Cardiac muscle cell (in vitro differentiated cells and primary cell): ENCODE measurements around the gene KSR1. TPM values are rescaled to one million over a fixed set of nuclear protein-coding genes. Genes with fewer than 3 reads are reported as not detected.
"Not testable (repeated sequence)": the region's sequence is repeated elsewhere in the genome, so short reads cannot be mapped to it uniquely, and the experiment has no call there.

Experiments
- DNase-seq, 2 donors: peaks; one replicate each; pipeline versions ENCODE4 v3.0.0 to v3.0.0-alpha.2; 2010 to 2017; ENCODE audit warnings: low read depth in 1 of 2, low spot score in 1 of 2
- H3K27ac ChIP-seq: fragments of 200-600 bp; sonication (generic); 2 replicates; pipeline ENCODE4 v1.5.1; 2016
- H3K27me3 ChIP-seq: fragments of 200-600 bp; sonication (generic); 2 replicates; pipeline ENCODE4 v1.6.0; 2016; ENCODE audit warnings: control low read depth
- H3K36me3 ChIP-seq: fragments of 200-600 bp; sonication (generic); 2 replicates; pipeline ENCODE4 v1.5.1; 2016; ENCODE audit warnings: control low read depth
- H3K4me1 ChIP-seq: fragments of 200-600 bp; sonication (generic); 2 replicates; pipeline ENCODE4 v1.8.1; 2017; ENCODE audit warnings: low read depth, mild to moderate bottlenecking, mixed run types
- H3K4me3 ChIP-seq: fragments of 200-600 bp; sonication (generic); 2 replicates; pipeline ENCODE4 v1.5.1; 2016; ENCODE audit warnings: mild to moderate bottlenecking
- H3K9me3 ChIP-seq: fragments of 200-600 bp; sonication (generic); 2 replicates; pipeline ENCODE4 v1.5.1; 2017; ENCODE audit warnings: low read depth, mild to moderate bottlenecking, control low read depth
- CTCF ChIP-seq: IDR thresholded peaks from 2 replicates; pipeline ENCODE4 v1.5.1; 2012; ENCODE audit warnings: low read depth, mild to moderate bottlenecking, low read length
- polyA plus RNA-seq: library from polyadenylated mRNA; unstranded; fragments of >200 nt; fragmentation: Nextera tagmentation; extraction: Ambion mirVana; gene quantifications from 2 replicates; pipeline ENCODE4 v1.2.1, GENCODE V29; 2016
- total RNA-seq: library from RNA; depleted of rRNA; stranded (reverse); fragments of >200 nt; gene quantifications from 2 replicates; pipeline ENCODE4 v1.2.3, GENCODE V29; 2016

KSR1 gene
- total and polyA plus RNA-seq, 2 experiments from 2014 or later = 15.7 to 29.0 TPM

- no peaks in the 10 kb centered on the region for H3K36me3 ChIP-seq
- TF ChIP-seq CTCF = no peak
- no peaks in the 10 kb centered on the region for H3K9me3 ChIP-seq
- H3K27me3 ChIP-seq = no peaks in the 10 kb centered on the region
- no peak overlapping the region for H3K27ac ChIP-seq
- H3K4me1 ChIP-seq = no peaks in the 10 kb centered on the region
- no peak for DNase-seq
- no peak overlapping the region for H3K4me3 ChIP-seq
Observed at GRCh38 chr17:27665549-27665948, 209.3 kb downstream of the KSR1 start.

GRCh38 chr17:27666270-27666669 is 210.0 kb downstream of the KSR1 start:
- H3K36me3 ChIP-seq, H3K4me3 ChIP-seq, H3K4me1 ChIP-seq, H3K9me3 ChIP-seq, H3K27me3 ChIP-seq, H3K27ac ChIP-seq, DNase-seq: not testable (repeated sequence)

GRCh38 chr17:27666831-27667560 is 210.7 kb downstream of the KSR1 start:
- no peak overlapping the region for H3K27ac ChIP-seq
- no peaks in the 10 kb centered on the region for H3K4me1 ChIP-seq
- no peak for TF ChIP-seq CTCF
- H3K27me3 ChIP-seq = no peaks in the 10 kb centered on the region
- H3K36me3 ChIP-seq = no peaks in the 10 kb centered on the region
- DNase-seq = no peak
- no peak overlapping the region for H3K4me3 ChIP-seq
- no peaks in the 10 kb centered on the region for H3K9me3 ChIP-seq

- Histone ChIP-seq H3K36me3 (no peaks in the 10 kb centered on the region), H3K9me3 (no peaks in the 10 kb centered on the region), H3K27ac (no peak overlapping the region), H3K27me3 (no peaks in the 10 kb centered on the region), H3K4me3 (no peak overlapping the region), H3K4me1 (no peaks in the 10 kb centered on the region)
- TF ChIP-seq CTCF = no peak
- DNase-seq = no peak
Observed at GRCh38 chr17:27667656-27668487, 211.6 kb downstream of the KSR1 start.

- Histone ChIP-seq H3K4me3 (no peak overlapping the region), H3K27me3 (no peaks in the 10 kb centered on the region), H3K36me3 (no peaks in the 10 kb centered on the region), H3K9me3 (no peaks in the 10 kb centered on the region), H3K27ac (no peak overlapping the region), H3K4me1 (no peaks in the 10 kb centered on the region)
- DNase-seq = no peak
- no peak for TF ChIP-seq CTCF
Observed at GRCh38 chr17:27668488-27668823, 212.2 kb downstream of the KSR1 start.

- Histone ChIP-seq H3K27me3 (no peaks in the 10 kb centered on the region), H3K4me3 (no peak overlapping the region), H3K36me3 (no peaks in the 10 kb centered on the region), H3K9me3 (no peaks in the 10 kb centered on the region), H3K4me1 (no peaks in the 10 kb centered on the region), H3K27ac (no peak overlapping the region)
- TF ChIP-seq CTCF = no peak
- no peak for DNase-seq
Observed at GRCh38 chr17:27669136-27669535, 212.9 kb downstream of the KSR1 start.
